ENCODE measurements around the gene TTLL7.

Gene TTLL7

GRCh38 chr1:83960669-83961277, 38.2 kb downstream of the TTLL7 start:
- Histone ChIP-seq H3K9me3 (ENCODE audit: control extremely low read depth in 1 of 5, control insufficient read depth in 4 of 5, insufficient read depth in 2 of 5, low read depth in 1 of 5, low read length in 4 of 5) (peaks cover 0 to 1% (median 0%) of the 10 kb centered on the region in 5 experiments), H3K4me3 (ENCODE audit: control insufficient read depth in 1 of 7, extremely low read depth in 1 of 7, insufficient read depth in 4 of 7, low read depth in 2 of 7, low read length in 6 of 7) (no peak overlapping the region), H3K36me3 (ENCODE audit: control insufficient read depth in 4 of 4, insufficient read depth in 4 of 4, low read length in 3 of 4) (no peaks in the 10 kb centered on the region), H3K27me3 (replicated peaks in 2 of 5; ENCODE audit: control insufficient read depth in 4 of 5, insufficient read depth in 5 of 5, low read length in 4 of 5) (no peaks in the 10 kb centered on the region), H3K27ac (ENCODE audit: insufficient read depth in 1 of 2, low read depth in 1 of 2, low read length in 2 of 2, poor library complexity in 1 of 2, severe bottlenecking in 2 of 2) (no peak overlapping the region), H3K4me1 (ENCODE audit: control extremely low read depth in 1 of 4, control insufficient read depth in 4 of 4, insufficient read depth in 4 of 4, low read length in 3 of 4) (peaks cover 0 to 3% (median 0%) of the 10 kb centered on the region in 4 experiments)
- POLR2A ChIA-PET, result no interaction called here
- no peak for DNase-seq
- CTCF ChIA-PET, result interaction anchor here (1.0 kb wide), 1 partner anchor 30 kb away, joined by 3 read pairs; no protein-coding TSS in a partner anchor

- Histone ChIP-seq H3K4me3 (ENCODE audit: control insufficient read depth in 1 of 7, extremely low read depth in 1 of 7, insufficient read depth in 4 of 7, low read depth in 2 of 7, low read length in 6 of 7) (no peak overlapping the region), H3K27me3 (replicated peaks in 2 of 5; ENCODE audit: control insufficient read depth in 4 of 5, insufficient read depth in 5 of 5, low read length in 4 of 5) (no peaks in the 10 kb centered on the region), H3K36me3 (ENCODE audit: control insufficient read depth in 4 of 4, insufficient read depth in 4 of 4, low read length in 3 of 4) (no peaks in the 10 kb centered on the region), H3K9me3 (ENCODE audit: control extremely low read depth in 1 of 5, control insufficient read depth in 4 of 5, insufficient read depth in 2 of 5, low read depth in 1 of 5, low read length in 4 of 5) (peaks cover 0 to 1% (median 0%) of the 10 kb centered on the region in 5 experiments), H3K27ac (ENCODE audit: insufficient read depth in 1 of 2, low read depth in 1 of 2, low read length in 2 of 2, poor library complexity in 1 of 2, severe bottlenecking in 2 of 2) (no peak overlapping the region), H3K4me1 (ENCODE audit: control extremely low read depth in 1 of 4, control insufficient read depth in 4 of 4, insufficient read depth in 4 of 4, low read length in 3 of 4) (peaks cover 0 to 3% (median 0%) of the 10 kb centered on the region in 4 experiments)
- CTCF ChIA-PET, result interaction anchor here (1.0 kb wide), 1 partner anchor 31 kb away, joined by 3 read pairs; no protein-coding TSS in a partner anchor
- peak in 2 of 3 donors; percentile 10 to 22 for DNase-seq
- POLR2A ChIA-PET, result no interaction called here
- no CpG with 5 or more reads among the region's 1 CpG for WGBS (ENCODE audit: insufficient coverage)
Measured at GRCh38 chr1:83959824-83960498, 39.0 kb downstream of the TTLL7 start.

GRCh38 chr1:83958704-83959103, 40.2 kb downstream of the TTLL7 start:
- Histone ChIP-seq H3K4me1 (ENCODE audit: control extremely low read depth in 1 of 4, control insufficient read depth in 4 of 4, insufficient read depth in 4 of 4, low read length in 3 of 4) (peaks cover 0 to 3% (median 0%) of the 10 kb centered on the region in 4 experiments), H3K9me3 (ENCODE audit: control extremely low read depth in 1 of 5, control insufficient read depth in 4 of 5, insufficient read depth in 2 of 5, low read depth in 1 of 5, low read length in 4 of 5) (peaks cover 0 to 1% (median 0%) of the 10 kb centered on the region in 5 experiments), H3K27ac (ENCODE audit: insufficient read depth in 1 of 2, low read depth in 1 of 2, low read length in 2 of 2, poor library complexity in 1 of 2, severe bottlenecking in 2 of 2) (no peak overlapping the region), H3K27me3 (replicated peaks in 2 of 5; ENCODE audit: control insufficient read depth in 4 of 5, insufficient read depth in 5 of 5, low read length in 4 of 5) (no peaks in the 10 kb centered on the region), H3K36me3 (ENCODE audit: control insufficient read depth in 4 of 4, insufficient read depth in 4 of 4, low read length in 3 of 4) (no peaks in the 10 kb centered on the region), H3K4me3 (ENCODE audit: control insufficient read depth in 1 of 7, extremely low read depth in 1 of 7, insufficient read depth in 4 of 7, low read depth in 2 of 7, low read length in 6 of 7) (no peak overlapping the region)
- ChIA-PET CTCF (no interaction called here), POLR2A (no interaction called here)
- DNase-seq, result no peak

- H3K9me3 ChIP-seq (ENCODE audit: control extremely low read depth in 1 of 5, control insufficient read depth in 4 of 5, insufficient read depth in 2 of 5, low read depth in 1 of 5, low read length in 4 of 5), result no peaks in the 10 kb centered on the region
- WGBS (ENCODE audit: insufficient coverage), result 93% methylated on average over 1 of the region's 3 CpGs
- H3K4me1 ChIP-seq (ENCODE audit: control extremely low read depth in 1 of 4, control insufficient read depth in 4 of 4, insufficient read depth in 4 of 4, low read length in 3 of 4), result no peaks in the 10 kb centered on the region
- no peak for DNase-seq
- no peak overlapping the region for H3K4me3 ChIP-seq (ENCODE audit: control insufficient read depth in 1 of 7, extremely low read depth in 1 of 7, insufficient read depth in 4 of 7, low read depth in 2 of 7, low read length in 6 of 7)
- H3K27ac ChIP-seq (ENCODE audit: insufficient read depth in 1 of 2, low read depth in 1 of 2, low read length in 2 of 2, poor library complexity in 1 of 2, severe bottlenecking in 2 of 2), result no peak overlapping the region
- H3K36me3 ChIP-seq (ENCODE audit: control insufficient read depth in 4 of 4, insufficient read depth in 4 of 4, low read length in 3 of 4), result no peaks in the 10 kb centered on the region
- POLR2A ChIA-PET, result no interaction called here
- H3K27me3 ChIP-seq (replicated peaks in 2 of 5; ENCODE audit: control insufficient read depth in 4 of 5, insufficient read depth in 5 of 5, low read length in 4 of 5), result no peaks in the 10 kb centered on the region
- CTCF ChIA-PET, result interaction anchor here (0.7 to 1.7 kb wide), 4 partner anchors 9 to 24 kb away, joined by 3 to 4 read pairs (median 4); no protein-coding TSS in a partner anchor
Measured at GRCh38 chr1:83954166-83954823, 44.6 kb downstream of the TTLL7 start.

GRCh38 chr1:83950106-83950661, 48.7 kb downstream of the TTLL7 start:
- Histone ChIP-seq H3K9me3 (ENCODE audit: control extremely low read depth in 1 of 5, control insufficient read depth in 4 of 5, insufficient read depth in 2 of 5, low read depth in 1 of 5, low read length in 4 of 5) (no peaks in the 10 kb centered on the region), H3K4me3 (ENCODE audit: control insufficient read depth in 1 of 7, extremely low read depth in 1 of 7, insufficient read depth in 4 of 7, low read depth in 2 of 7, low read length in 6 of 7) (no peak overlapping the region), H3K27ac (ENCODE audit: insufficient read depth in 1 of 2, low read depth in 1 of 2, low read length in 2 of 2, poor library complexity in 1 of 2, severe bottlenecking in 2 of 2) (no peak overlapping the region), H3K4me1 (ENCODE audit: control extremely low read depth in 1 of 4, control insufficient read depth in 4 of 4, insufficient read depth in 4 of 4, low read length in 3 of 4) (no peaks in the 10 kb centered on the region), H3K27me3 (replicated peaks in 2 of 5; ENCODE audit: control insufficient read depth in 4 of 5, insufficient read depth in 5 of 5, low read length in 4 of 5) (no peaks in the 10 kb centered on the region), H3K36me3 (ENCODE audit: control insufficient read depth in 4 of 4, insufficient read depth in 4 of 4, low read length in 3 of 4) (no peaks in the 10 kb centered on the region)
- ChIA-PET POLR2A (no interaction called here), CTCF (interaction anchor here (0.6 kb wide), 1 partner anchor 1339 kb away, joined by 3 read pairs; no protein-coding TSS in a partner anchor)
- no peak for DNase-seq
- 93% methylated on average over 5 of the region's 7 CpGs for WGBS (ENCODE audit: insufficient coverage)

GRCh38 chr1:83942914-83943313, 56.0 kb downstream of the TTLL7 start:
- ChIA-PET CTCF (interaction anchor here (2.2 kb wide), 1 partner anchor 182 kb away, joined by 6 read pairs; no protein-coding TSS in a partner anchor), POLR2A (no interaction called here)

GRCh38 chr1:83934550-83934949, 64.4 kb downstream of the TTLL7 start:
- Histone ChIP-seq H3K4me1 (ENCODE audit: control extremely low read depth in 1 of 4, control insufficient read depth in 4 of 4, insufficient read depth in 4 of 4, low read length in 3 of 4) (peaks cover 0 to 5% (median 3%) of the 10 kb centered on the region in 4 experiments), H3K27ac (ENCODE audit: insufficient read depth in 1 of 2, low read depth in 1 of 2, low read length in 2 of 2, poor library complexity in 1 of 2, severe bottlenecking in 2 of 2) (no peak overlapping the region), H3K4me3 (ENCODE audit: control insufficient read depth in 1 of 7, extremely low read depth in 1 of 7, insufficient read depth in 4 of 7, low read depth in 2 of 7, low read length in 6 of 7) (no peak overlapping the region), H3K9me3 (ENCODE audit: control extremely low read depth in 1 of 5, control insufficient read depth in 4 of 5, insufficient read depth in 2 of 5, low read depth in 1 of 5, low read length in 4 of 5) (no peaks in the 10 kb centered on the region), H3K27me3 (replicated peaks in 2 of 5; ENCODE audit: control insufficient read depth in 4 of 5, insufficient read depth in 5 of 5, low read length in 4 of 5) (no peaks in the 10 kb centered on the region), H3K36me3 (ENCODE audit: control insufficient read depth in 4 of 4, insufficient read depth in 4 of 4, low read length in 3 of 4) (no peaks in the 10 kb centered on the region)
- no peak for DNase-seq
- CTCF ChIA-PET, result interaction anchor here (1.5 to 9.0 kb wide), 2 partner anchors 146 to 190 kb away, joined by 5 to 113 read pairs; no protein-coding TSS in a partner anchor
- POLR2A ChIA-PET, result no interaction called here

More at GRCh38 chr1:83942914-83943313, 56.0 kb downstream of the TTLL7 start:
- no CpG with 5 or more reads among the region's 3 CpGs for WGBS (ENCODE audit: insufficient coverage)
- no peaks in the 10 kb centered on the region for H3K27me3 ChIP-seq (replicated peaks in 2 of 5; ENCODE audit: control insufficient read depth in 4 of 5, insufficient read depth in 5 of 5, low read length in 4 of 5)
- H3K27ac ChIP-seq (ENCODE audit: insufficient read depth in 1 of 2, low read depth in 1 of 2, low read length in 2 of 2, poor library complexity in 1 of 2, severe bottlenecking in 2 of 2), result no peak overlapping the region
- H3K4me3 ChIP-seq (ENCODE audit: control insufficient read depth in 1 of 7, extremely low read depth in 1 of 7, insufficient read depth in 4 of 7, low read depth in 2 of 7, low read length in 6 of 7), result no peak overlapping the region
- H3K9me3 ChIP-seq (ENCODE audit: control extremely low read depth in 1 of 5, control insufficient read depth in 4 of 5, insufficient read depth in 2 of 5, low read depth in 1 of 5, low read length in 4 of 5), result peaks cover 0 to 7% (median 5%) of the 10 kb centered on the region in 5 experiments
- H3K4me1 ChIP-seq (ENCODE audit: control extremely low read depth in 1 of 4, control insufficient read depth in 4 of 4, insufficient read depth in 4 of 4, low read length in 3 of 4), result no peaks in the 10 kb centered on the region
- DNase-seq, result no peak
- H3K36me3 ChIP-seq (ENCODE audit: control insufficient read depth in 4 of 4, insufficient read depth in 4 of 4, low read length in 3 of 4), result no peaks in the 10 kb centered on the region
